OCI-LY7 (cell line): ENCODE data around the gene ZNF292. TPM values are rescaled to one million over a fixed set of nuclear protein-coding genes. Genes with fewer than 3 reads are reported as not detected.

Experiments used
- BruUV-seq: library from RNA; stranded (reverse); fragments of 400-500 nt; replicated peaks from 2 replicates; lab custom pipeline; 2021; lab: Mats Ljungman, UMichigan
- CTCF ChIA-PET: fragments of 300-600 bp; sonication (Branson Sonifier 250); formaldehyde crosslinking; loops from one replicate; lab custom pipeline; 2022; ENCODE audit warnings: antibody characterized with exemption; ENCODE audit not compliant: unreplicated experiment; lab: Charles Lee
- POLR2A ChIA-PET: fragments of 300-600 bp; sonication (Branson Sonifier 250); formaldehyde crosslinking; loops from one replicate; lab custom pipeline; 2022; ENCODE audit warnings: antibody characterized with exemption; lab: Charles Lee
- DNase-seq: peaks from one replicate; pipeline ENCODE4 v3.0.0-alpha.2; 2015; ENCODE audit warnings: low spot score
- H2AFZ ChIP-seq: fragments of 200-600 bp; sonication (generic), shearing (Covaris generic); 2 replicates; pipeline ENCODE4 v1.6.1; 2014; ENCODE audit warnings: mild to moderate bottlenecking, antibody characterized with exemption, low read length, moderate library complexity
- H3K27ac ChIP-seq: fragments of 200-600 bp; sonication (generic); 2 replicates; pipeline ENCODE4 v1.5.1; 2014; ENCODE audit warnings: mixed run types, low read depth, mild to moderate bottlenecking, moderate library complexity, low read length, inconsistent platforms; ENCODE audit not compliant: poor library complexity, severe bottlenecking
- H3K36me3 ChIP-seq: fragments of 200-600 bp; sonication (generic); 2 replicates; pipeline ENCODE4 v1.6.1; 2014; ENCODE audit warnings: mild to moderate bottlenecking, antibody characterized with exemption, low read length, moderate library complexity, mixed read lengths; ENCODE audit not compliant: insufficient read depth
- H3K4me1 ChIP-seq: fragments of 200-600 bp; sonication (generic); 2 replicates; pipeline ENCODE4 v1.5.1; 2014; ENCODE audit warnings: mild to moderate bottlenecking, low read length; ENCODE audit not compliant: insufficient read depth, poor library complexity, severe bottlenecking
- H3K4me2 ChIP-seq: fragments of 200-600 bp; sonication (generic); 2 replicates; pipeline ENCODE4 v1.6.1; 2014; ENCODE audit warnings: mild to moderate bottlenecking, low read length
- H3K4me3 ChIP-seq: fragments of 200-600 bp; sonication (generic); 2 replicates; pipeline ENCODE4 v1.5.1; 2014; ENCODE audit warnings: mild to moderate bottlenecking, low read depth, low read length; ENCODE audit not compliant: poor library complexity, severe bottlenecking
- H3K79me2 ChIP-seq: fragments of 200-600 bp; sonication (generic); 2 replicates; pipeline ENCODE4 v1.6.1; 2016; ENCODE audit warnings: low read depth, mild to moderate bottlenecking, low read length, moderate library complexity, mixed read lengths; ENCODE audit not compliant: insufficient read depth
- H3K9me2 ChIP-seq: fragments of 200-600 bp; sonication (generic); 2 replicates; pipeline ENCODE4 v1.6.1; 2016; ENCODE audit warnings: mild to moderate bottlenecking, low read length, mixed read lengths; ENCODE audit not compliant: insufficient read depth
- H3K9me3 ChIP-seq: fragments of 200-600 bp; sonication (generic); 2 replicates; pipeline ENCODE4 v1.6.1; 2014; ENCODE audit warnings: mild to moderate bottlenecking, mixed run types, low read length, mixed read lengths
- H4K20me1 ChIP-seq: fragments of 200-600 bp; sonication (generic); 2 replicates; pipeline ENCODE4 v1.6.1; 2014; ENCODE audit warnings: mild to moderate bottlenecking, antibody characterized with exemption, low read length, moderate library complexity, mixed read lengths; ENCODE audit not compliant: insufficient read depth
- CTCF ChIP-seq: fragments of 200-600 bp; sonication (generic); conservative IDR thresholded peaks from 2 replicates; pipeline ENCODE4 v1.5.1; 2014; ENCODE audit warnings: mild to moderate bottlenecking, antibody characterized with exemption, low read length, moderate library complexity, mixed read lengths
- EZH2phosphoT487 ChIP-seq: fragments of 200-600 bp; sonication (generic); IDR thresholded peaks from 2 replicates; pipeline ENCODE4 v1.6.1; 2018; ENCODE audit warnings: low read depth, borderline replicate concordance, mild to moderate bottlenecking, mixed run types, antibody characterized with exemption, low read length, moderate library complexity, mixed read lengths
- intact Hi-C: fragments of 100-400 bp; cut with micrococcal nuclease; formaldehyde crosslinking; loops from one replicate; pipeline ENCODE4 v1.10.0; 2022; ENCODE audit not compliant: unreplicated experiment
- total RNA-seq, 2 experiments: library from RNA; depleted of rRNA in 1 of 2; stranded (reverse); fragments of >200 nt in 1 of 2; shearing (Covaris generic) in 1 of 2; gene quantifications; 2 replicates each; pipeline ENCODE4 v1.2.3, GENCODE V29; 2014 to 2022

The ZNF292 gene
- total RNA-seq, 2 experiments from 2014 or later: 18.7 to 53.7 TPM

- Histone ChIP-seq H3K4me1 (no peaks in the 10 kb centered on the region), H3K27ac (no peak overlapping the region), H3K36me3 (peaks cover 49% of the 10 kb centered on the region), H2AFZ (no peak overlapping the region), H3K4me3 (no peak overlapping the region), H3K9me2 (no peaks in the 10 kb centered on the region), H3K4me2 (no peak overlapping the region), H4K20me1 (peaks cover 16% of the 10 kb centered on the region), H3K9me3 (no peaks in the 10 kb centered on the region), H3K79me2 (peaks cover 85% of the 10 kb centered on the region)
- intact Hi-C loops: no loop called here
- ChIA-PET POLR2A (interaction anchor here (0.6 kb wide), 1 partner anchor 730 kb away, joined by 3 read pairs; no protein-coding TSS in a partner anchor), CTCF (no interaction called here)
- TF ChIP-seq EZH2phosphoT487: no peak
- no peak for TF ChIP-seq CTCF
- no TSS peak for BruUV-seq
- DNase-seq: no peak
Observed at GRCh38 chr6:87180105-87180728, 24.9 kb downstream of the ZNF292 start.

- no TSS peak for BruUV-seq
- Histone ChIP-seq H3K27ac (no peak overlapping the region), H3K9me2 (no peaks in the 10 kb centered on the region), H3K79me2 (peaks cover 78% of the 10 kb centered on the region; the same call in 1 of the 2 replicates), H3K4me3 (no peak overlapping the region), H3K4me1 (no peaks in the 10 kb centered on the region), H2AFZ (no peak overlapping the region), H3K9me3 (no peaks in the 10 kb centered on the region), H3K4me2 (no peak overlapping the region), H3K36me3 (peaks cover 53% of the 10 kb centered on the region), H4K20me1 (peaks cover 10% of the 10 kb centered on the region)
- ChIA-PET POLR2A (interaction anchor here (0.9 to 1.1 kb wide), 2 partner anchors 16 to 20 kb away, joined by 3 read pairs; no protein-coding TSS in a partner anchor), CTCF (no interaction called here)
- DNase-seq: no peak
- TF ChIP-seq EZH2phosphoT487 (no peak), CTCF (no peak)
- intact Hi-C loops: no loop called here
Observed at GRCh38 chr6:87181903-87182302, 26.5 kb downstream of the ZNF292 start.

GRCh38 chr6:87182321-87182720, 27.0 kb downstream of the ZNF292 start:
- intact Hi-C loops: no loop called here
- no peak overlapping the region for H3K4me2 ChIP-seq
- H4K20me1 ChIP-seq: peaks cover 10% of the 10 kb centered on the region
- no peak overlapping the region for H2AFZ ChIP-seq
- BruUV-seq: no TSS peak
- POLR2A ChIA-PET: interaction anchor here (1.1 kb wide), 1 partner anchor 20 kb away, joined by 3 read pairs; no protein-coding TSS in a partner anchor
- H3K36me3 ChIP-seq: peaks cover 53% of the 10 kb centered on the region
- CTCF ChIA-PET: no interaction called here
- no peak for DNase-seq
- no peaks in the 10 kb centered on the region for H3K9me3 ChIP-seq
- no peaks in the 10 kb centered on the region for H3K9me2 ChIP-seq
- H3K4me3 ChIP-seq: no peak overlapping the region
- H3K79me2 ChIP-seq: peaks cover 79% of the 10 kb centered on the region; the same call in 1 of the 2 replicates
- TF ChIP-seq EZH2phosphoT487 (no peak), CTCF (no peak)
- H3K27ac ChIP-seq: no peak overlapping the region
- H3K4me1 ChIP-seq: no peaks in the 10 kb centered on the region
